ENCODE results near the gene RSPH6A.
A peak's percentile ranks its signal among the peaks of the same experiment; 100 is the strongest.

The RSPH6A gene

GRCh38 chr19:45786533-45786894 lies 28.6 kb downstream of the RSPH6A start:
- TF ChIP-seq, protein P1, sequence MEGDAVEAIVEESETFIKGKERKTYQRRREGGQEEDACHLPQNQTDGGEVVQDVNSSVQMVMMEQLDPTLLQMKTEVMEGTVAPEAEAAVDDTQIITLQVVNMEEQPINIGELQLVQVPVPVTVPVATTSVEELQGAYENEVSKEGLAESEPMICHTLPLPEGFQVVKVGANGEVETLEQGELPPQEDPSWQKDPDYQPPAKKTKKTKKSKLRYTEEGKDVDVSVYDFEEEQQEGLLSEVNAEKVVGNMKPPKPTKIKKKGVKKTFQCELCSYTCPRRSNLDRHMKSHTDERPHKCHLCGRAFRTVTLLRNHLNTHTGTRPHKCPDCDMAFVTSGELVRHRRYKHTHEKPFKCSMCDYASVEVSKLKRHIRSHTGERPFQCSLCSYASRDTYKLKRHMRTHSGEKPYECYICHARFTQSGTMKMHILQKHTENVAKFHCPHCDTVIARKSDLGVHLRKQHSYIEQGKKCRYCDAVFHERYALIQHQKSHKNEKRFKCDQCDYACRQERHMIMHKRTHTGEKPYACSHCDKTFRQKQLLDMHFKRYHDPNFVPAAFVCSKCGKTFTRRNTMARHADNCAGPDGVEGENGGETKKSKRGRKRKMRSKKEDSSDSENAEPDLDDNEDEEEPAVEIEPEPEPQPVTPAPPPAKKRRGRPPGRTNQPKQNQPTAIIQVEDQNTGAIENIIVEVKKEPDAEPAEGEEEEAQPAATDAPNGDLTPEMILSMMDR (IDR thresholded peaks at IDR 0.05; ENCODE audit: low read length, missing control alignments), result no peak
- H3K4me3 ChIP-seq (replicated peaks; ENCODE audit: low read depth, low read length), result no peak overlapping the region
- no peak for DNase-seq (ENCODE audit: low read depth)

DNA sequence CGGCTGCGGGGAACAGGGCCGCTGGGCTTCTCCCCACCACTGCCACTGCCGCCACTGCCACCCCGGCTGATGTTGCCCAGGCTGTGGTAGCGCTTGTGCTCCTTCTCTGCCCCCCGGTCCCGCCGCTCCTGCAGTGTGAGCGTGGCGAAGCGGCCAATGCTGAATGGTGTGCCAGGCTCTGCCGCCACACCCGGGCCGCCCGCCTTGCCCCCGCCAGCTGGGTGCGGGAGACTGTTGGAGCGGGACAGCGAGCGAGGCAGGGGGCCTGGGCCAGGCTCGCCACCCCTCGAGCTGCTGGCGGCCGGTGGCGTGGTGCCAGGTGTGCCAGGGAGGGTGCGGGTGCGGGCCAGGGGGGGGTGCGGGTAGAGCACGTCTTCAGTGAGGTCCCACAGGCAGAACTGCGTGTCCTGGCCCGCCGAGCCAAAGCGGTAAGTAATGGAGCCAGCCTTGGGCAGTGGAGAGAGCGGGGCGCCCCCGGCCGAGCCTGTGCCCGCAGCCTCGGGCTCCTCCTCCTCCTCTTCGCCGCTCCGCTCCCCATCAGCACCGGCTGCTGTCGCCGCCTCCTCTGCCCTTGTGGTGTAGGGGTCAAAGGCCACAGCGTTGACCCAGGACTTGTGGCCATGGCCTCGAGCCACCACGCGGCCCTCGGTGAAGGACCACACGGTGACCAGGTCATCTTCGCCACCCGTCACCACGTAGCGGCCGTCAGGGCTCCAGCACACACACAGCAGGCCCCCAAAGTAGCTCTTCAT lies 29.2 kb downstream of the RSPH6A start:
- H3K4me3 ChIP-seq (replicated peaks; ENCODE audit: low read depth, low read length), result no peak overlapping the region
- no peak for DNase-seq (ENCODE audit: low read depth)
- TF ChIP-seq, protein P1 (IDR thresholded peaks at IDR 0.05; ENCODE audit: low read length, missing control alignments), result no peak

GRCh38 chr19:45785097-45785496 lies 30.0 kb downstream of the RSPH6A start:
- TF ChIP-seq, protein P1 (IDR thresholded peaks at IDR 0.05; ENCODE audit: low read length, missing control alignments), result no peak
- H3K4me3 ChIP-seq (replicated peaks; ENCODE audit: low read depth, low read length), result no peak overlapping the region
- no peak for DNase-seq (ENCODE audit: low read depth)

DNA sequence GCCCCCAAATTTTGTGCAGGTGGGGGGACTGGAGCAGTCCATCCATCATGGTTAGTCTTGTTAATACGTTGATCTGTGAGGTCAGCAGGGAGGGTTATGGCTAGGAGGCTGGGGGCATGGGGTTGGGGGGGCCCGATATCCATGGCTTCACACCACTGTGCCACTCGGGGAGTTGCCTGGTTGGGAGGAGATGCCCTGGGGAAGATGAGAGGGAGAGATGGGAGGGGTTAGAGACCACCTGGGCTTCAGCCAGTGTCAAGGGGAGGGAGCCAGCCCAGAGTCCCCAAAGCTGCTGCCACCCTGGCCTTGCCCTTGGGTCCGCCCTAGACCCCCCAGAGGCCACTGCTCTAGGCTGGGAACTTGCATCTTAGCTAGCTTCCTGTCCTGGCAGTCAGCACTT lies 31.0 kb downstream of the RSPH6A start:
- TF ChIP-seq, protein P1 (IDR thresholded peaks at IDR 0.05; ENCODE audit: low read length, missing control alignments), result no peak
- DNase-seq (ENCODE audit: low read depth), result no peak

GRCh38 chr19:45782820-45783785 lies 32.0 kb downstream of the RSPH6A start:
- TF ChIP-seq, protein P1 (IDR thresholded peaks at IDR 0.05; ENCODE audit: low read length, missing control alignments), result no peak
- DNase-seq (ENCODE audit: low read depth), result peak; percentile 57
- peak overlapping the region; percentile 5 for H3K4me3 ChIP-seq (replicated peaks; ENCODE audit: low read depth, low read length)

More for the DNA sequence above, 31.0 kb downstream of the RSPH6A start:
- H3K4me3 ChIP-seq (replicated peaks; ENCODE audit: low read depth, low read length), result no peak overlapping the region

- TF ChIP-seq, protein P1 (IDR thresholded peaks at IDR 0.05; ENCODE audit: low read length, missing control alignments), result no peak
- DNase-seq (ENCODE audit: low read depth), result no peak
- peak within 1 kb of the TSS; percentile 48 for H3K4me3 ChIP-seq (replicated peaks; ENCODE audit: low read depth, low read length)
Measured at GRCh38 chr19:45782162-45782691, 32.9 kb downstream of the RSPH6A start, which contains the start of gene DMPK. DMPK (minus strand) TSS chr19:45782490; CDS start chr19:45782352, 138 bp downstream.

Measured in fibroblast of pulmonary artery (primary cell).